Sigmoid colon (tissue), 7 donors: ENCODE measurements around the gene WNT2B. TPM values are rescaled to one million over a fixed set of nuclear protein-coding genes. Genes with fewer than 3 reads are reported as not detected.

Source experiments
- DNase-seq: peaks from one replicate; pipeline ENCODE4 v3.0.0-alpha.2; 2019
- H3K27ac ChIP-seq, 4 donors: fragments of 200-600 bp; sonication (generic); one replicate each; pipeline ENCODE4 v1.5.1; 2016 to 2019; ENCODE audit warnings: mild to moderate bottlenecking in 1 of 4
- H3K27me3 ChIP-seq, 3 donors: fragments of 200-600 bp; sonication (generic); one replicate each; pipeline ENCODE4 v1.5.1; 2019; ENCODE audit warnings: mild to moderate bottlenecking in 1 of 3
- H3K36me3 ChIP-seq, 4 donors: fragments of 200-600 bp; sonication (generic); one replicate each; pipeline ENCODE4 v1.5.1; 2016 to 2019
- H3K4me1 ChIP-seq, 4 donors: fragments of 200-600 bp; sonication (generic); one replicate each; pipeline ENCODE4 v1.5.1; 2017 to 2019
- H3K4me3 ChIP-seq, 4 donors: fragments of 200-600 bp; sonication (generic); one replicate each; pipeline ENCODE4 v1.5.1; 2017 to 2019; ENCODE audit warnings: mild to moderate bottlenecking in 2 of 4, moderate library complexity in 1 of 4
- H3K9me3 ChIP-seq, 4 donors: fragments of 200-600 bp in 3 of 4; sonication (generic) in 3 of 4; one replicate each; pipeline versions ENCODE4 v1.5.1 to v1.6.1; 2013 to 2019
- EP300 ChIP-seq, 4 donors: sonication (generic); formaldehyde crosslinking; IDR thresholded peaks; one replicate each; pipeline ENCODE4 v1.6.1; 2017; ENCODE audit warnings: antibody characterized with exemption in 4 of 4
- POLR2A ChIP-seq, 2 donors: fragments of 450-650 bp; IDR thresholded peaks; one replicate each; pipeline ENCODE4 v1.6.1; 2016; ENCODE audit warnings: antibody characterized with exemption in 2 of 2, mild to moderate bottlenecking in 2 of 2, moderate library complexity in 2 of 2
- POLR2AphosphoS5 ChIP-seq, 4 donors: sonication (generic); formaldehyde crosslinking; IDR thresholded peaks; one replicate each; pipeline ENCODE4 v1.6.1; 2017; ENCODE audit warnings: antibody characterized with exemption in 4 of 4
- WGBS, 2 donors: extraction: QIAGEN DNeasy Blood & Tissue Kit; methylation state at CpG; one replicate each; pipeline ENCODE4 v1.1.7; 2013; 5-methylcytosine and 5-hydroxymethylcytosine counted together
- intact Hi-C: fragments of 100-400 bp; cut with DNase I; formaldehyde crosslinking; loops from one replicate; pipeline ENCODE4 v1.15.1; 2023
- polyA plus RNA-seq, 3 donors: library from polyadenylated mRNA; stranded (reverse); fragments of 200-250 nt; gene quantifications; one replicate each; pipeline ENCODE4 v1.2.3, GENCODE V29; 2013
- total RNA-seq, 4 donors: library from RNA; depleted of rRNA; stranded (reverse); fragments of >200 nt; gene quantifications; one replicate each; pipeline ENCODE4 v1.1.0, GENCODE V29; 2016
- TF ChIP-seq, protein P1 (sequence below), 4 experiments: fragments of 450-650 bp in 3 of 4; fragments of 200-600 bp in 1 of 4; IDR thresholded peaks; one replicate each; pipeline ENCODE4 v1.5.1; 2016 to 2019; ENCODE audit warnings: antibody characterized with exemption in 4 of 4, mild to moderate bottlenecking in 3 of 4, moderate library complexity in 2 of 4
- donor health status: healthy with polysubstance abuse.
- donor health status: Bipolar disorder and iron deficiency.
- donor health status: healthy.

Gene WNT2B
- 1 to 10 TPM; 1.5 to 4.2 (median 2.0) TPM for total RNA-seq
- 1 to 10 TPM; 1.2 to 3.2 (median 1.2) TPM for polyA plus RNA-seq

DNA sequence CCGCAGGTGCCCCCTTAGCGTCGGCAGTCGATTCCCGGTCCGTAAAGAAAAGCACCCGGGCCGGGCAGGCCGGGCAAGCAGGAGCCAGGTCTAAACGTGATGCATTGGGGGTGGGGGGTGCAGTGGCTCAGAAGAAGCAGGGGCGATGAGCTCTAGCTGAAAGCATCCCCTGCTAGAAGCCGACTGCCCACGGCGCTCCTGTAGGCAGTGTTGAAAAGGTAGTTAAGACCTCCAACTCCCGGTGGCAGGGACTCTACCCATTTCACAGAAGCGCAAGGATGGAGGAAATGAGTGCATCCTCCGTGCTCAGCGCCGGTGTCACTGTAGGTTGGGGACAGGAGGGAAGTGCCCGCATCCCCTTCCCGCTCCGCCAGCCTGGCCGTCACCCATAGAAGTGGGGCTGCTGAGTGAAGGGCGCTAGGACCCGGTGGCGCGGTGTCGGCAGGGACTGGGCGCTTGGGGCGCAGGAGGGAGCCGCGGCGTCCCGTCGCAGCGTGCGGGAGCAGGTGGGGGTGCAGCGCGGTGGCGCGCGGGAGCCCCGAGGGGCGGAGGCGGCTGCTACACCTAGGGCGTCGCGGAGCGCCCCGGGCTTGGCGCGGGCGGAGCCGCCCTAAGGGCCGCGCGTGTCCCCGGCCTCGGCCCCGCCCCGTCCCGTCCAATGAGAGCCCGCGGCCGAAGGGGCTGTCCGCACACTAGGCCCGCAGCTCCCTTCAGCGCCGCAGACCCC, at the start of gene WNT2B:
Gene WNT2B, plus strand, starts transcription at position 688 of the 727 bp plus-strand sequence. CDS start 298 bp downstream, outside the sequence.
- WGBS, 2 donors, result 0 to 1% methylated on average over 69 of the region's 69 CpGs
- peaks cover 18 to 56% (median 30%) of the 10 kb centered on the region in 3 donors for H3K27me3 ChIP-seq

DNA sequence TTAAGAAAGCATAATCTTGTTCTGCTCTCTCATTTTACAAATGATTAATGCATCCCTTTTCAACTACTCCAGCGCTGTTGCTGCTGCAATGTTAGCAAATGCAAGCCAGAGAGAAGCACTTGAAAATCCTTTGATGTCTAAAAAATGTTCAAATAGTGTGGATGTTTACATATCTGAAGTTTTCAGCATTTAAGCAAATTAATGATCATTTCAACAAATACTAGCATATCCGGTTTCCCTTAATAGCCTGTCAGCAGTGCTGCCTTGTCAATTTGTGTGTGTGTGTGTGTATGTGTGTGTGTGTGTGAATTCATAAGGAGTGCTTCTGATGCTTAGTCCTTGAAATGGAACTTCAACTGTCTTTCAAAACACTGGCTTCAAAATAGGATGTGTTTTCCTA, 48.1 kb upstream of the WNT2B start:
- intact Hi-C loops, result loop anchor here (10.0 kb wide), 1 partner anchor 1016 kb away; the partner anchor contains the start of genes ATP5PB and WDR77
- no peak overlapping the region for H3K27ac ChIP-seq
- TF ChIP-seq, protein P1, sequence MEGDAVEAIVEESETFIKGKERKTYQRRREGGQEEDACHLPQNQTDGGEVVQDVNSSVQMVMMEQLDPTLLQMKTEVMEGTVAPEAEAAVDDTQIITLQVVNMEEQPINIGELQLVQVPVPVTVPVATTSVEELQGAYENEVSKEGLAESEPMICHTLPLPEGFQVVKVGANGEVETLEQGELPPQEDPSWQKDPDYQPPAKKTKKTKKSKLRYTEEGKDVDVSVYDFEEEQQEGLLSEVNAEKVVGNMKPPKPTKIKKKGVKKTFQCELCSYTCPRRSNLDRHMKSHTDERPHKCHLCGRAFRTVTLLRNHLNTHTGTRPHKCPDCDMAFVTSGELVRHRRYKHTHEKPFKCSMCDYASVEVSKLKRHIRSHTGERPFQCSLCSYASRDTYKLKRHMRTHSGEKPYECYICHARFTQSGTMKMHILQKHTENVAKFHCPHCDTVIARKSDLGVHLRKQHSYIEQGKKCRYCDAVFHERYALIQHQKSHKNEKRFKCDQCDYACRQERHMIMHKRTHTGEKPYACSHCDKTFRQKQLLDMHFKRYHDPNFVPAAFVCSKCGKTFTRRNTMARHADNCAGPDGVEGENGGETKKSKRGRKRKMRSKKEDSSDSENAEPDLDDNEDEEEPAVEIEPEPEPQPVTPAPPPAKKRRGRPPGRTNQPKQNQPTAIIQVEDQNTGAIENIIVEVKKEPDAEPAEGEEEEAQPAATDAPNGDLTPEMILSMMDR (IDR thresholded peaks at IDR 0.05), result no peak
- TF ChIP-seq POLR2A (IDR thresholded peaks at IDR 0.05) (no peak), EP300 (IDR thresholded peaks at IDR 0.05) (no peak), POLR2AphosphoS5 (IDR thresholded peaks at IDR 0.05) (no peak)

More for the DNA sequence above, at the start of gene WNT2B:
- TF ChIP-seq, protein P1 (IDR thresholded peaks at IDR 0.05), result no peak
- no peak for TF ChIP-seq POLR2AphosphoS5 (IDR thresholded peaks at IDR 0.05)
- TF ChIP-seq POLR2A (IDR thresholded peaks at IDR 0.05), result no peak
- no peak for TF ChIP-seq EP300 (IDR thresholded peaks at IDR 0.05)
- no peaks in the 10 kb centered on the region for H3K9me3 ChIP-seq
- peaks cover 0 to 19% (median 18%) of the 10 kb centered on the region in 4 donors for H3K4me1 ChIP-seq
- intact Hi-C loops, result no loop called here
- H3K27ac ChIP-seq, result peak within 1 kb of the TSS in 3 of 4 donors; percentile 1 to 23 (median 14)
- H3K36me3 ChIP-seq, result no peaks in the 10 kb centered on the region
- H3K4me3 ChIP-seq, result peak within 1 kb of the TSS; percentile 17 to 54 (median 46)
- no peak for DNase-seq

DNA sequence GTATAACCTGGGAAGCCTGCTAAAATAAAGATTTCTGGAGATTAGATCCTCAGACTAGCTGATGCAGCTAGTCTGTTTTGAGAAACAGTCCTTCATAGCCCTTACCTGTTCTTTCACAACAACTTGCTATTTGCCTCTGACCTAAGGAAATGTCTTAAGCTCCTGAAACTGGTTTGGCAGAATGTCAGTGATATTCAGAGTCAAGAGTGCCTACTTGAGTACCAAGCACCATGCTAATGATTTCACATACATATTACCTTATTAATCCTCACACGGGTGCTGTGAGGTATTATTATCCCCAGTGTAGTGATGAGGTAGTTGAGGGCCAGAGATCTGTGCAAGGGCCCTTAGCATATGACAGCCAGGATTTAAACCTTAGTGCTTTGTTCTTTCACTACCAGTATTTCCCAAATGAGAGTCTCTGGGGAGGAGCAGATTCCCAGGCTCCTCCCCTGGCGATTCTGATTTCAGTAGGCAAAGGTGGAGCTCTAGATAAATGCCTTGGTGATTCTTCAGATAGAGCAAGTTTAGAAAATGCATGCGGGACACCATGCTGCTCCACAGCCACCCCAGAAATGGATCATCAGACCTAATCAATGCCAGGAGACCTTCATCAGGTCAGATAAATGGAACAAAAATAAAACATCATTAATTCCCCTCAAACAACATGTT, 47.4 kb upstream of the WNT2B start:
- 37 to 64% methylated on average over 3 of the region's 3 CpGs for WGBS, 2 donors
- Histone ChIP-seq H3K27me3 (no peaks in the 10 kb centered on the region), H3K4me3 (peak overlapping the region in 1 of 4 donors; percentile 1), H3K27ac (peak overlapping the region in 3 of 4 donors; percentile 52 to 67 (median 58)), H3K9me3 (no peaks in the 10 kb centered on the region), H3K4me1 (peaks cover 0 to 7% (median 6%) of the 10 kb centered on the region in 4 donors), H3K36me3 (peaks cover 8 to 29% (median 12%) of the 10 kb centered on the region in 4 donors)
- intact Hi-C loops, result loop anchor here (10.0 kb wide), 1 partner anchor 1017 kb away; the partner anchor contains the start of genes ATP5PB and WDR77
- TF ChIP-seq EP300 (IDR thresholded peaks at IDR 0.05) (no peak), POLR2AphosphoS5 (IDR thresholded peaks at IDR 0.05) (no peak), POLR2A (IDR thresholded peaks at IDR 0.05) (no peak)
- TF ChIP-seq, protein P1 (IDR thresholded peaks at IDR 0.05), result no peak
- no peak for DNase-seq

More for the DNA sequence above, 48.1 kb upstream of the WNT2B start:
- no peak overlapping the region for H3K4me3 ChIP-seq
- WGBS, 2 donors, result 75 to 80% methylated on average over 2 of the region's 2 CpGs
- peaks cover 10 to 36% (median 15%) of the 10 kb centered on the region in 4 donors for H3K36me3 ChIP-seq
- no peaks in the 10 kb centered on the region for H3K27me3 ChIP-seq
- H3K4me1 ChIP-seq, result peaks cover 0 to 3% (median 2%) of the 10 kb centered on the region in 4 donors
- H3K9me3 ChIP-seq, result no peaks in the 10 kb centered on the region
- DNase-seq, result no peak

DNA sequence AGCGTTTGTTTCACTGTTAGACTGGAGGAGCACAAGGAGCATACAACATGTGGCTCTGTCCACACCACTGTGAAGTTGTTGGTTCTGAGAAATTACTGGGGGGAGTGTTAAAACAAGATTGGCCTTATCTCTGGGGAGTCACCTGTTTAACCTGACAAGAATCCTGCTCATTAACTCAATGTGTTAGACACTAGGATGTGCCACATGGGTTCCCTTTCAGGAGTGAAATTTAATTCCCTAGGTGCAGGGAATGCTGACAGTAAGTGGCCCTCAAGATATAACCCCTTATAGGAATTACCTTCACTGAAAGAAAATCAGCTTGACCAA, 45.8 kb upstream of the WNT2B start:
- H3K4me3 ChIP-seq, result no peak overlapping the region
- intact Hi-C loops, result loop anchor here (10.0 kb wide), 1 partner anchor 1018 kb away; the partner anchor contains the start of genes ATP5PB and WDR77
- no peaks in the 10 kb centered on the region for H3K9me3 ChIP-seq
- TF ChIP-seq POLR2A (IDR thresholded peaks at IDR 0.05) (no peak), POLR2AphosphoS5 (IDR thresholded peaks at IDR 0.05) (no peak), EP300 (IDR thresholded peaks at IDR 0.05) (no peak)
- TF ChIP-seq, protein P1 (IDR thresholded peaks at IDR 0.05), result no peak
- 73 to 74% methylated on average over 1 of the region's 1 CpG for WGBS, 2 donors
- H3K4me1 ChIP-seq, result peaks cover 0 to 17% (median 13%) of the 10 kb centered on the region in 4 donors
- H3K27me3 ChIP-seq, result no peaks in the 10 kb centered on the region
- peaks cover 0 to 13% (median 0%) of the 10 kb centered on the region in 4 donors for H3K36me3 ChIP-seq
- H3K27ac ChIP-seq, result peak overlapping the region in 3 of 4 donors; percentile 52 to 67 (median 58)
- no peak for DNase-seq
